ENCODE results near the gene ALDH1L1.
A peak's percentile ranks its signal among the peaks of the same experiment; 100 is the strongest.

ALDH1L1 gene

DNA sequence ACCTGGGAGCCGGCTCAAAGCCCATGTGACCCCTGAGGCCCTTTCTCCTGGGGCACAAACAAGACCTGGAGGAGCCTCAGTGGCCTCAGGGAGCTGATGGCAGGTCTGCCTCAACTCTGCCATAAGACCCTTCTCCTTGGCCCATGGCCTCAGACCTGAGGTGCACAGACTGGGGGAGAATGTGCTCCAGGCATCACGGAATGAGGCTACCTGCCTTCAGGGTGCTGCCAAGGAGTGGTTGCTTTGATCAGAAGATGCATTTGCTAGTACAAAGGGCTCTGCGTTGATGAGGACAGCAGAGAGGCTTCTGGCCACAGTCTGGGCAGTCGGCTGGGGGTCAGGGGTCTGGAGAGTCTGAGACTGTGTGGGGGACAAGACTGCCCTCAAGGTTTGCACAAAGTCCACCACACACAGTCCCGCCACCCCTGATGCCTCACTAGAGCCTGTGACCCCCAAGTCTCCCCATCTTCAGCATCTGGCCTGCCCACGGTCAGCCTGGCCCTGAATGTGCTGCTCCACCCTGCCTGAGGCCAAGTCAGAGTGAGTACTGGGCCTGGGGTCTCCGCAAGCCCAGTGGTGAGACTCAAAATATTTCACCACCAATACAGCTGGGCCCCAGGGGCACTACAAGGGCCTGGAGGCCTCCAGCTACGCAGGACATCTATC is 26.6 kb downstream of the ALDH1L1 start:
- no peak for DNase-seq

DNA sequence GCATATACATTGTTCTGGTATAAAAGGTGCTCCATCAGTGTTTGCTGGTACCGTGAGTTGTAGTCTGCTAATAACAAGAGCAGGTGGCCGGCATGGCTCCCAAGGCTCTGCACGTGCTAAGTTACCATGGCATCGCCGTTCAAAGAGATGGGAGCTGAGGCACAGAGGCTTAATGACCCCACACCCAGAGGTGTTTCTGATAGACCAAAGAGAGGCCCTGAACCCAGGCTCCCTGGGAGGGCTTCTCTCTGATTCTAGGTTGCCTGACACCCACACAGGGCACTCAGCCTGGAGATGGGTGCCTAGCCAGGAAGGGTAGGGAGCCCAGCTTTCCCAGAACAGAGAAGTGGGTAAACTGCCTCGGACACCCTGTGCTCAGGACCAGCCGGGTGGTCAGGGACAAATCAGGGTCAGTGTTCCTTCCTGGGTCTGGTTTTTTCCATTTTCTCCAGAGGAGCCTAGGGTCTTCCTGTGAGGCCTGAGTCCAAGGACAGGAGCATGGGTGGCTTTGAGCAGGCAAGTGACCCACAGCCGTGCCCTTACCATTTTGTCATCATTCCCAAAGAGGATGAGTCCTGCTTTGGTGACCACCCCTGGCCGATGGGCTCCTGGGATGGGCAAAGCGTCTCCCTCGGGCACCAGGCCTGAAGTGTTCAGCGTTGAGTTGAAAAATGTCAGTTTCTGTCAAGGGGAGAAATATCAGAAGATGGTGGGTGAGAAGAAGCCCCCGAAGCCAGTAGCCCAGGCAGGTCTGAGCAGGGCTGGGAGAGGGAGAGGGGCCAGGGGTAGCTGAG is 27.3 kb downstream of the ALDH1L1 start:
- DNase-seq, result no peak

GRCh38 chr3:126152458-126152857 is 27.9 kb downstream of the ALDH1L1 start:
- no peak for DNase-seq

- DNase-seq, result no peak
Measured at GRCh38 chr3:126151562-126152302, 28.7 kb downstream of the ALDH1L1 start.

DNA sequence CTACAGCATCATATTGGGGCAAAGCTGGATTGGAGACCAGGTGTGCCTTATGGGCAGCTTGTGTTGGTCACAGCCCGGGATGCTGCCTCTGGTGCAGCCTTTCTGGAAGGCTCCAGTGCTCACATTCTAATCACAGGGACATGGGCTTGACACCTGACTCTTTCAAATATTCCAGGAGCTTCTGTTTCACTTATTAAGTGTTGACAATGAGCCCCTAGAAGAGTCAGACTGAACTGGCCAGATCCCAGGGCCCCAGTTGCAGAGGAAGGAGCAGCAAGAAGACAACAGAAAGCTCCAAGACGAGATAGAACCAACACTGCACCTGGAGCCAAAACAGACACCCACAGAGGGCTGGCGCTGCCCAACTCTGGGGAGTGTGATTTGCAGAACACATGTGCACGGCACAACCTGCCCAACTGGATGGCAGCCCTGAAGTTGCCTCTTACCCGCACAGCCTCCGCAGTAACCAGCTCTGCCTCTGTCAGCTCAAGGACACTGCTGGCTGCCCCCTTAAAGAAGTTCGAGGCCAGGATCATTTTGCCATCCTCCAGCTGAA is 30.3 kb downstream of the ALDH1L1 start:
- no peak for DNase-seq

- DNase-seq, result no peak
Measured at GRCh38 chr3:126149256-126149902, 31.0 kb downstream of the ALDH1L1 start.

DNA sequence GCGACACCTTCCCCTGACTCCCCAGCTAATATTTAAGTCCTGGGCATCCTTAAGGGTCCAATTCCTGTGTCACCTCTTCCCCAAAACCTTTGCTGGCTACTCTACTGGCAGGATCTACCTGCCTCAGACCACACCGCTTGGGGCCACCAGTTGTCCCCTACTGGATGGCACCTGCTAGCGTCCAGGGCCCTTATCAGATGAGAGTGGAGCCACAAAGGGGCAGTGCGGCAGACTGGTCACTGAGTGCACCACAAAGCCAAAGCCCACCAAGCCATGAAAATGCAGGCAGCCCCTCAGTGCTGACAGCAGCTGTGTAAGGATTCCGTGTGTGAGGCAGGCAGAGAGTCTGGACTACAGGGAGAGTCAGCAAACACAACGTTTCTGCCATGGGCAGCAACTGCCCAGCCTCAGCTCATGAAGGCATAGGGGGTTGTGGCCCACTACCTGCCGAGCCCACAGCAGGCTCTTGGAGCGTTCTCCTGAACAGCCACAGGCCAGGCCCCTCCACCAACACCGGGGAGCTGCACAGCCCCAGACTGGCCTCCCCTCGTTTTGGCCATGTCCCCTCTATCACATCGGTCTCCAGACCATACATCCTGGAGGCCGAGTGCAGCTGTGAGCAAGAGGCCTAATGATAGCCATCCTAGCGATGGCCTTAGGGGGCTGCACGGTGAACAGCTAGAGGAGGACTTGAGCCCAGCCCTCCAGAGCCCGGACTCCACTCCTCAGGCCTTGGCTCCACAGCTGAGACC is 32.3 kb downstream of the ALDH1L1 start:
- DNase-seq, result no peak

DNA sequence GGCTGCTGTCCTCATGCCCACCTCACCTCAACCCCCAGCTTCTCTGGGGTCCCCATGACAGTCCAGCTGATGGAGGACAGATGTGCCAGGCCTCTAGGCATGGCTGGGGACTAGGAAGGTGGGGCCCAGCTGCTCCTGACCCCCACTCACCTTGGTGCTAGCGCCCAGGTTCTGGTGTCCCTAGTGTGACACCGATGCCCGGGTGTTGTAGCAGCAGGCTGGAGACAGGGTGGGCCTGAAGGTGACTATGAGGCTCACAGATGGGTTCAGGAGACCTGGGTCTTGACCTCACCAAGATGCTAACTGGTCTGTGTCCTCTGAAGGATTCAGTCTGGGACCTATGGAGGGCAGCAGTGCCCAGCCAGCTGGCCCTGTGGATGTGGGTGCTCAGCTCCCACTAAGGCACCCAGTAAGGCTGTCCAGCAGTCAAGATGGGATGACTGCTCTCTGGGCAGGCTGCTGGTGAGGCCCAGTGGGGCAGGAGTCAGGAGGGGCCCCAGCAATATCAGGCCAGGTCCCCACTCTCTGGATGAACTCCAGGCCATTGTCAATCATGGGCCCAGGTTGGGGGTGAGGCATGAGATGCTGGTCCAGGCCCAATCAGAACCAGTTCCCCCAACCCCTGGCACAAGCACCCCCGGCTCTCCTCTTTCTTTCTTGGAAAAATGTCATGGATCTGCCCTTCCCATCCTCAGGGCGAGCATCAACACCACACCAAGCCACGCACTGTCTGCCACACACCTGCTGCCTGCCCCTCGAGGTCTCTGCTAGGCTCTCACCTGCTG is 33.0 kb downstream of the ALDH1L1 start:
- no peak for DNase-seq

DNA sequence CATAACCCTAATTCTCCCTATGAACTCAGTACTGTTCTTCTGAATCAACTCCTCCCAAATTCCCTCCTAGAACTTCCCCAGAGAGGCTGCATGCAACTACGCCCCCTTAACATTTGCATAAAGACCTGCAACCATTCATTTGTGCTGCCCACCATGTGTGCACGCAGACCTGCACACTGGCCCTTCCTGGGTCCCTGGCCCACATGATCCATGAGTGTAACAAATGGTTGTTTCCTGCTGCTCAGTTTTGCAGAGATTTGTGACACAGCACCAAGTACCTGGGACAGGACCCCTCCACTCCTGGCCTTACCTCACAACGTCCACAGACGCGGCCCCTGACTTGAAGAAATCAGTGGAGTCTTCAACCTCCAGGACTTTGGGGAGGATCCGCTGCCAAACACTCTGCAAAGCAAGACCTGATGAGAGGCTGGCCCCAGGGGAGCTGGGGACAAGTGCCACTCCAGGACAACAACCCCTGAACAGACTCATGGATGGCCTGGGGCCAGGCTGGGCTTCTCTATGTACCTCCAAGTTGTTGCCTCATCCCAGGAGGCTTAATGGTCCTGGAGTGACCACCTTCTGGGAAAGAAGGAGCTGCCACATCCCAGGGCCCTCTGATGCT is 33.8 kb downstream of the ALDH1L1 start:
- DNase-seq, result no peak

- DNase-seq, result no peak
Measured at GRCh38 chr3:126146034-126146433, 34.4 kb downstream of the ALDH1L1 start.

- DNase-seq, result no peak
Measured at GRCh38 chr3:126142652-126143051, 37.7 kb downstream of the ALDH1L1 start.

- no peak for DNase-seq
Measured at GRCh38 chr3:126137490-126138130, 42.8 kb downstream of the ALDH1L1 start.

- no peak for DNase-seq
Measured at GRCh38 chr3:126136428-126137220, 43.8 kb downstream of the ALDH1L1 start.

DNA sequence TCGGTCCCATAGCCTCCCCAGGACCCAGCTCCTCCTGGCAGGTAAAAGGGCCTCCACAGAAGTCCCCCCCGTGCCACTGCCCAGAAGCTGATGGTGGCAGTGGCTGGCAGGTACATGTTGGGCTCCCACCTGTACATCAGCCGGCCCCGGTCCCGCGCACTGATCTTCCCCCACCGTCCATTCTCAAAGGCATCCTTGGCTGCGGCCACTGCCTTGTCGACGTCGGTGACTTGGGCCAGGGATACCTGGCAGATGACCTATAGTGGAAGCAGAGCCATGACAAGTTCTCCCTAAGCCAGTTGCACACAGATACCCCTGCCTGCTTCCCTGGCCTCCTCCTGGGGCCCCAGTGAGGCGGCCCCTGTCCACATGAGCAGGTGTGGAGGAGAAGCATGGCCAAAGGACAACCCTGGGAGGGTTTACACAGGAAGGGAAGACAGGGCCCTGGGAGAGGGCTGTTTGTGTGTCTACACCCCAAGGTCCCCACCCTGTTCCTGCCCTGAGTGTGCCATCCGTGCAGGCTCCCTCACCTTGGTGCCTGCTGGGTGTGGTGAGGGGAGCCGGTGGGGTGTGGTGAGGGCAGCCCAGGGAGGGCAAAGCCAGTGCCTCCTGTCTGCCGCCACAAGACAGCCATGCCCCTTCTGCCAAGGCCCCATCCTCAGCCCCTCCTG is 44.8 kb downstream of the ALDH1L1 start:
- DNase-seq, result no peak

DNA sequence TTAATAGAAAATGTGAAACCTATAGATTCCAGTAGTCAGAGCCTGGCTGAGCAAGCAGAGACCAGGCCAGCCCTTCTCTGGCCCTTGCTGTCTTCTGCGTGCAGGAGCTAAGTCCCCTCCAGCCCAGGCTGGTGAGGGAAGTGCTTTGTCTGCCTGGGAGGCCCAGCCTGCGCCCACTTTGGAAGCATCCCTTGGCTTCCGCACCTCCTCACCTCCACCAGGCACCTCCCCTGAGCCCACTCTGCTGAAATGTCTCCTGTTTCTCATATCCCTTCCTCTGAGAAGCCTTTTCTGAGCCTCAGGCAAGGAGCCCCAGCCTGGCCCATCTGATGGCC is 45.3 kb downstream of the ALDH1L1 start:
- no peak for DNase-seq

DNA sequence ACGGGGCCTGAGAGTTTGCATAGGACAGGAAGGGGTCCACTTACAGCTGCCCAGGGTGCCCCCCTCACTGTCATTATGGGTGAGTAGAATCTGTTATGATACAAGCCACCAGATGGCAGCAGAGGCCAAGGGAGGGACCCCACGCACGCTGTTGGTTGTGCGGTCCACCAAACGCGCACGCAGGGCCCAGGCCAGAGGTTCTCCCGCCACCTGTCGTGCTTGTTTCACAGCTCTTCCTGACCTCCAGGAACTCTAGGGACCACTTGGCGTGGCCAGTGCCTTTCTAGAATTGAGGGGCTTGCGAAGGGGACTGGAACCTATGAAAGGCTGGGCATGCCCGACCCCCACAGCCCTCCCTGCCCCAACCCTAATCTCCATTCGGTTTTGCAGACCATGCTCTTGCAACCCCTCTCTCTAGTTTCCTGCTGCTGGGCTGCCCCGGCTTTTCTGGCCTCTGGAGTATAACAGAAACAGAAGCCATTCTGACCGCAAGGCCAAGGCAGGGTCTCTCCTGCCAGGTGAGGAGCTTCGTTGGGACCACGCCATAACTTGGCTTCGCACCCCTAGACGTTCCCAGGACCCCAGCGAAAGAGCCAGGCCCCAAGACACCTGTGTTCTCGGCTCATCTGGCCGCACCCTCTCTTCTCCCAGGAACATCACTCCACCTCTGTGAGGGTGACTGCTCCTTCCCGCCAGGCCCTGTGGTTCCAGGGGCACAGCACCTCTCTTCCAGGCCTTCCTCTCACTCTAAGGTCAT is 46.0 kb downstream of the ALDH1L1 start:
- peak; percentile 16 for DNase-seq

GRCh38 chr3:126133606-126134005 is 46.8 kb downstream of the ALDH1L1 start:
- DNase-seq, result no peak

All from NCI-H2081 treated with DMSO at 0.1 percent for 48 hours (cell line).